Activated CD4-positive, alpha-beta T cell treated with anti-CD3 and anti-CD28 coated beads for 48 hours (primary cell): Measurements from ENCODE around the gene DNAAF8.
"Not testable (repeated sequence)": the region's sequence is repeated elsewhere in the genome, so short reads cannot be mapped to it uniquely, and the experiment has no call there.

Experiments used
- DNase-seq: peaks from one replicate; pipeline ENCODE4 v3.0.0-alpha.2; 2020

The DNAAF8 gene

GRCh38 chr16:4724661-4725270, 9.6 kb upstream of the DNAAF8 start:
- DNase-seq = no peak

- DNase-seq = no peak
These were observed 7.7 kb upstream of the DNAAF8 start for GRCh38 chr16:4726616-4727015.

DNA sequence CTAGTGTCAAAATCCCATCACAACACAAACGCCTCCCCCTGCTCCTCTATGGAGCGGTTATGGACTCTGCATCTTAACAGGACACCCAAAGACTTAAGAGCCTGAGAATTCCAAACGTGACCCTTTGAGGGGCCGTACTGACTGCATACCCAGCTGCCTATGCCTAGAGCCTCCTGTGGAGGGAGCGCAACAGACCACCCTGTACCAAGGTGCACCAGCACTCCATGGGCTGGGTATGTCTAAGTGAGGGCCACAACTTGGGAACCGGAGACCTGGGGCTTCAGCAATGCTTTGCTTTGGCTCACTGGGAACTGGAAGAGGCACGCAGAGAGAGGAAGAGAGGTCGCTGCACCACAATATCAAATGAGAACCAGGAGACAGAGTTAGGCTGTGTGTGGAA, 5.7 kb upstream of the DNAAF8 start:
- no peak for DNase-seq

DNA sequence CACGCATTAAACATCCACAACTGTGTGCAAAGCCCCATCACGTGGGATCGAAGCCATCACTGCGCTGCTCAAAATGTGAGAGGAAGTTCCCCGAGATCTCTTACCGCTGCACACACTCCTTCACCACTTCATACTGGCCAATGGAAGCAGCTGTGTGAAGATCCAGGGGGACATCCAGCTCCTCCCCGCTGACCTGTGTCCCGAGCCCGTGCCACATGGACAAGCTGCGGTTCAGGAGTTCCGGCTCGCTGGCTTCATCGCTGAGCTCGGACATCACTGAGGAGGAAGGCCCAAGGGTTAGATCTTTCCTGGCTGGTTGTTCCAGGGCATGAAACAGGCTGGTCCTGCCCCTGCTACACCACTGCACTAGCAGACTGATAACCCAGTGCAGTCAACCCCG, 4.5 kb upstream of the DNAAF8 start:
- no peak for DNase-seq

DNA sequence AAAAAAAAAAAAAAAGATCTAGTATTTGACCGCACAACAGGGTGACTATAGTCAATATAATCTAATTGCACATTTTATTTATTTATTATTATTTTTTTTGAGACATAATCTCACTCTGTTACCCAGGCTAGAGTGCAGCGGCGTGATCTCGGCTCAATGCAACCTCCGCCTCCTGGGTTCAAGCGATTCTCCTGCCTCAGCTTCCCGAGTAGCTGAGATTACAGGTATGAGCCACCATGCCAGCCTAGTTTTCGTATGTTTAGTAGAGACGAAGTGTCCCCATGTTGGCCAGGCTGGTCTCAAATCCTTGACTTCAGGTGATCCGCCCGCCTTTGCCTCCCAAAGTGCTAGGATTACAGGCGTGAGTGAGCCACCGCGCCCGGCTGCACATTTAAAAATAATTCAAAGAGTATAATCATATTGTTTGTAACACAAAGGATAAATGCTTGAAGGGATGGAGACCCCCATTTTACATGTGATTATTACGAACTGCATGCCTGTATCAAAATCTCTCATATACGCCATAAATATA, 1.1 kb upstream of the DNAAF8 start:
- DNase-seq = no peak

- DNase-seq = peak; percentile 49
These were observed 632 bp upstream of the DNAAF8 start for GRCh38 chr16:4733747-4734062.

DNA sequence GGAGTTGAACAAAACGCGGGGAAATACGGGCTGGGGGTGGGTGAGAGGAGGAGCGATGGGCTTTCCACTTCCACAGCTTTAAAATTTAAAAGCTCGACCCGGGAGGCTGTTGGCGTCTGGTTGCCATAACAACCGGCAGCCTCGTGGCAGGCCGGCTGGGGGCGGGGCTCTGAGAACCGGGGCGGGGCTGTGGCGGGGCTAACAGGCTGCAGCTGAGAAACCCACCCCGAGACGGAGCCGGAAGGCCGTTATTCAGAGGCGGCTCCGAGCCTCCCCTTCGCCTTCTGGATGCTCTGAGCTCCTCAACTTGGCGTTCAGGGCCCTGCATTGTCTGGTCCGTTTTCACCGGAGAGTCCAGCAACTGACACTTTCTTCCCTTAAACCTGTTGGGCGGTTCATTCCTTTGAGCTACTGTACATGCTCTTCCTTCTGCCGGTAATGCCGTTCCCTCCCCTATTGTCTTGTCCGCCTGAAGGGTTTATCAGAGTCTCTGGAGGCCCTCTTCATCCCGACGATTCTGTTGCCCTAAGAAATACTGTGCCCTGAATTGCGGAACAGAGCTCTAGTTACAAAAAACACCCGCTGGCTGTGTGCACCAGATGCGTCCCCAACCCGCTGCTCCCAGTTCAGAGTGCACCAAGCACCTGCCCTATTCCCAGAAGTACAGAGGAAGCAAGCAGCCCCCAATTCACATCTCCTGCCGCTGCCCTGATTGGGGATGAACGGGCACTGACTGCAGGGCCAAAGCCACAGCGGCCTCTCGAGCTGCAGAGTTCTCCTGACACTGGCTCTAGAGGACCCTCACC, 596 bp downstream of the DNAAF8 start:
- peak; percentile 93 for DNase-seq

GRCh38 chr16:4736546-4736945, 2.2 kb downstream of the DNAAF8 start:
- no peak for DNase-seq

GRCh38 chr16:4737545-4737944, 3.2 kb downstream of the DNAAF8 start:
- no peak for DNase-seq

DNA sequence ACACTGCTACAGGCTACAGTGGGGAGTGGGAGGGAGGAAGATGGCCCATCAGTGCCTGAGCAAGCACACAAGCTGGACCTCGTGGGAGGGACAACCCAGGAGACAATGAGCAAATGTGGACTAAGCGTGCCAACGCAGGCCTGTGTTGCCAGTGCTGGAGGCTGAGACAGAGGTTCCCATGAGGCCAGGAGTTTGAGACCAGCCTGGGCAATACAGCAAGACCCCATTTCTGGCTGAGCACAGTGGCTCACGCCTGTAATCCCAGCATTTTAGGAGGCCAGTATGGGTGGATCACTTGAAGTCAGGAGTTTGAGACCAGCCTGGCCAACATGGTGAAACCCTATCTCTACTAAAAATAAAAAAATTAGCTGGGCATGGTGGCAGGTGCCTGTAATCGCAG, 4.0 kb downstream of the DNAAF8 start:
- DNase-seq = not testable (repeated sequence)

DNA sequence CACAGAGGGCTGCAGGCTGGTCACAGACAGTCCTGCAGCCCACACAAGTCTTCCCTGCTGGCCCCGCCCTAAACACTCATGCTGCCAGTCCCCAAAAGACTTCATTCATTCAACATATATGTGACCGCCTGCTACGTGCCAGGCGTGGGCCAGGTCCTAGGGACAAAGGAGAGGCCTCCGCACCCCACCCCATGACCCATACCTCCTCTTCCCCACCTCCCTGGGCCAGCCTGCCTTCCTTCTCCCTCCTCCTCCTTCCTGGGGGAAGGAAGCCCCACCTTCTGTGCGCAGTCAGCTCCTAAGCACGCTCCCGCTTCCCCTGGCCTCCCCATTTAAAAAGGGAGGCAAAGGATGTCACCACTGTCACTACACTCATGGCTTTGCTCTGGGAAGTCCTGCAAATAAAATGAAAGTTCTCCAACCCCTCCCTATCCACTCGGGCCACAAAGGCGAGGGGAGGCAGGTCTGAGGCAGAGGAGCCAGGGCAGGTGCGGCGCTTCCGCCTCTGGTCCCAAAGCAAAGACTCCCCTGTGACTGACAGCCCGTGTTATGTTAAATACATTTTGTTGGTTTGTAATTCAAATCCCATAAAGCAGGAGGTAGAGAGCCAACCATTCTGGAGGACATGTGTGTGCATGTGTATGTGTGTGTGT, 9.0 kb downstream of the DNAAF8 start:
- DNase-seq = no peak

GRCh38 chr16:4744555-4745273, 10.4 kb downstream of the DNAAF8 start:
- DNase-seq = no peak

DNA sequence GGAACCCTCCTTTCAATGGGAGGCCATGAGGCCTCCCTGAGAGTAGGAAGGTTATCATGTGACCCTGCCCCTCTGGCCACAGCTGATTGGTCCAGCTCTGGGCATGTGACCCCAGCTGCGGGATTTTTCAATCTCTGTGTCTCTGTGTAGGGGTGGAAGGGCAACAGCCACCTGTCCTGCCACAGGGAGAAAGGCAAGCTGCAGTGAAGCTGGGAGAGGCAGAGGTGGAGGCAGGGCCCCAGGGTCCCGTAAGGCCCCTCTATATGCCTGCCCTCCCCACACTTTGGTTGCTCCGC, 10.9 kb downstream of the DNAAF8 start:
- DNase-seq = no peak

DNA sequence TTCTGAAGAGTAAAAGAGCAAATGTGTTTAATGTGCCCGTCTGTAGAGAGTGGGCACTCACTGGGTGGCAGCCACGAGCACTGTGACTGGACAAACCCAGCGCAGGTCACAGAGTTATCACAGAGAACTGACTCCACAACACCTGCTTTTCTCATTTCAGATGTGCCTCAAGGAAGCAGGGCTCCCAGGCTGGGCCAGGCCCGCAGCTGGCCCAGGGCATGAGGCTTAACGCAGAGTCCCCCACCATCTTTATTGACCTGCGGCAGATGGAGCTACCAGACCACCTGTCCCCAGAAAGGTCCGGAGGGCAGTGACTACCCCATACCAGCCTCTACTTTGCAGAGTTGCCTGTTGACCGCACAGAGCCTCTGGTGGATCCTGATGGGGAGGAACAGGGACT, 11.9 kb downstream of the DNAAF8 start:
- no peak for DNase-seq

DNA sequence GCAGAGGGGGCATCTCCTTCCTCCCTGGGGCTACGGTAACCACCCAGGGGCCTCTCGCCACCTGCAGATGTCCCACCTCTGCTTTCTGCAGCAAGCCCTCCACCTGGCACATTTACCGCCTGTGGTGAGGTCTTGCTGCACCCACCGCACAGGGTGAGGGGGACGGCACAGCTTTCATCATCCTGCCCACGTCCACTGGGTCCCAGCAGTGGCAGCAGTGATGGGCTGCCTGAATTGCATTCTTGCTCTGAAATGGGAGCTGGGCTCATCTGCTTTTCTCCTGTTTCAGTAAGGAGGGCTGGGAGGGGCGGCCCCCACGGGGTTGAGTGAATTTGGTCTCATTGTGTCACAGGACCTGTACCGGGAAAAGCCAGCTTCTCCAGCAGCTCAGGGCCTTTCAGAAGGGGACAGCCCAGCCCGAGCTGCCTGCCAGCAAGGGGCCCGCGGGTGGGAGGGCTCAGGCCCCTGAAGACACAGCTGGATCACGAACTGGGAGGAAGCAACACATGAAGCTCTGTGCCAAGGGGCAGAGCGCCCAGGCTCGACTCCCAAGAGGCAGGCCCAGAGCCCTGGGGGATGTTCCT, 12.7 kb downstream of the DNAAF8 start:
- DNase-seq = no peak

GRCh38 chr16:4747906-4748681, 13.8 kb downstream of the DNAAF8 start:
- DNase-seq = no peak

DNA sequence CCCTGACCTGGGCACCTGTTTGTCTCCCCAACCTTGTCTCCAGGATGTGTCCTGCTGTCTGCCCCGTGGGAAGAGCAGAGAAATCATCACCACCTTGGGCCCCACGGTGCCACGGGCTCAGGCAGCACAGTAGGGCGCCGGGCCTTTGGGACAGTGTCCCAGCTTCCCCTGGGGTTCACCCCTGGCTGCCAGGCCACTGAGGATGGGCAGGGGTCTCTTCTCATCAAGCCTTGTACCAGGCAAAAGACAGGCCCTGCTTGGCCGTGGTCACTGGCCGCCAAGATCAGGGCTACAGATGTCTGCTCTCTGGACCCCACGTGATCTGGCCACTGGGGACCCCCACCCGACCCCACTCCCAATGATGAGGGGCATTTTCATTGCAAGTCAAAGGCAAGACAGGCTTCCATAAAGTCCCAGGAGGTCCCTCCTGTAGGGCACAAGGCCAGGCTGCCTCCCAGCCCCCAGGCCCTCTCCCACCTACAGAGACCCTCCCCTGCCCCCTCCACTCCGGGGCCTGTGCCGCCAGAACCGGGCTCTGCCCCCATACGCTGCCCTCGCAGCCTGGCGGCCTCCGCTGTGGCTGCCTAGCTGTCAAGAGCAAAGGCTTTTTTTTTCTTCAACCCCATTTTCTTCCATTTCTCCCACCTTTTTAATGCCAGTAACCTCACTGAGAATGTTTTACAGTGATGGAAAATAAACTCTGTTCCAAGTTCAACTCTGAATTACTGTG, 14.5 kb downstream of the DNAAF8 start:
- DNase-seq = no peak

DNA sequence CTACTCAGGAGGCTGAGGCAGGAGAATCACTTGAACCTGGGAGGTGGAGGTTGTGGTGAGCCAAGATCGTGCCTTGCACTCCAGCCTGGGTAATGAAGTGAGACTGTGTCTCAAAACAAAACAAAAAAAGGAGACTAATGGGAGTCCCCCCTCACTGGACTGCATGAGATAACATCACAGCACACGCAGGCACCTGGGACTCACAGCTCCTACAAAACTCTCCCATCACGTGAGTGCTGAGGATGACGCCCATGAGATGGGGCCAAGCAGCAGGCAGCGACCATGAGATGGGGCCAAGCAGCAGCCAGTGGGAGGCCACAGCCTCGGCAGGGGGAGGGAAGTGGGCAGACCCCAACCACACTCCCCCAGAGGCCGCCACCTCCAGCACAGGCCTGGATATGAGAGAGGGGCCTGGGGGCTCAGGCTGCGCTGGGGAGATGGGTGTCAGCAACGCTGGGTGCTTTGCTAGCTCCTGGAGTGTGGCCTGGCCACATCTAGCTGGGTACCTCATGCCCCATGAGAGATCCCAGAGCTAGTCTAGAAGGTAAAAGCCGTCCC, 15.4 kb downstream of the DNAAF8 start:
- DNase-seq = no peak

GRCh38 chr16:4750896-4751295, 16.6 kb downstream of the DNAAF8 start:
- DNase-seq = no peak

DNA sequence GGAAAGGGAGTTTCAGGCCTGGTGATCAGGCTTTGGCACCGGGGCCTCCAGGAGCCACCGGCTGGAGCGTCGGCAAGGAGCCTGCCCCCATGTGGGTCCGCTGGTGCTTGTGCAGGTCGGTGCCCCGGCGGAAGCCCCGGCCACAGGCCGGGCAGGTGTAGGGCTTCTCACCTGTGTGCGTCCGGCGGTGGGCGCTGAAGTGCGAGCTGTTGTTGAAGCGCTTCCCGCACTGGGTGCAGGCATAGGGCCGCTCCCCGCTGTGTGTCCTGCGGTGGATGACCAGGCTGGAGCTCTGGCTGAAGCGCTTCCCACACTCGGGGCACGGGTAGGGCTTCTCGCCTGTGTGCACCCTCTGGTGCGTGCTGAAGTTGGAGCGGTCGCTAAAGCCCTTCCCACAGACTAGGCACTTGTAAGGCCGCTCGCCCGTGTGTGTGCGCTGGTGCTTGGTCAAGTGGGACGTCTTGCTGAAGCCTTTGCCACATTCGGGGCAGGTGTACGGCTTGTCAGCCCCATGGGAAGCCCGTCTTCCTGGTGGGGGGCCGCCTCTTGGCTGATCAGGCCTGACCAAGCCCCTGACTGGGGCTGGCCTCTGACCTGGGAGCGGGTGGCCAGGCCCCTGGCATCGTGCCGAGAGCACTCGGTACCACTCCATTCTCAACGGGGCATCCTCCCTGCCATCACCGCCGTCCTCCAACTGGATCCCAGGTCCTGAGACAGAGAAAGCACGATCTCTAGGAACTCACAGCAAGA, 18.2 kb downstream of the DNAAF8 start:
- no peak for DNase-seq

DNA sequence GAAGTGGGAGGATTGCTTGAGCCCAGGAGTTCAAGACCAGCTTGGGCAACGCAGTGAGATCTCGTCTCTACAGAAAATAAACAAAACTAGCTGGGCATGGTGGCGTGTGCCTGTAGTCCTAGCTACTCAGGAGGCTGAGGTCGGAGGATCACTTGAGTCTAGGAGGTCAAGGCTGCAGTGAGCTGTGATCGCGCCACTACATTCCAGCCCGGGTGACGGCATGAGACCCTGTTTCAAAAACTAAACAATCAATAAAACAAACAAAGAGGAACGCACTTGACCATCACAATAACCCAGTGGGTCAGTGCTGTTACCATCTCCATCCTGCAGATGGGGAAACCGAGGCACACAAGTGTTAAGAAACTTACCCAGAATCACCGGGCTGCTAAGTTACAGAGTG, 18.9 kb downstream of the DNAAF8 start:
- DNase-seq = no peak
